ENCODE data around the gene RNF220. TPM values are rescaled to one million over a fixed set of nuclear protein-coding genes. Genes with fewer than 3 reads are reported as not detected.
A peak's percentile ranks its signal among the peaks of the same experiment; 100 is the strongest.

The RNF220 gene
- total and polyA plus RNA-seq, 2 of the 4 experiments (the other 2 are of a cell fraction): 71.8 to 77.1 TPM

DNA sequence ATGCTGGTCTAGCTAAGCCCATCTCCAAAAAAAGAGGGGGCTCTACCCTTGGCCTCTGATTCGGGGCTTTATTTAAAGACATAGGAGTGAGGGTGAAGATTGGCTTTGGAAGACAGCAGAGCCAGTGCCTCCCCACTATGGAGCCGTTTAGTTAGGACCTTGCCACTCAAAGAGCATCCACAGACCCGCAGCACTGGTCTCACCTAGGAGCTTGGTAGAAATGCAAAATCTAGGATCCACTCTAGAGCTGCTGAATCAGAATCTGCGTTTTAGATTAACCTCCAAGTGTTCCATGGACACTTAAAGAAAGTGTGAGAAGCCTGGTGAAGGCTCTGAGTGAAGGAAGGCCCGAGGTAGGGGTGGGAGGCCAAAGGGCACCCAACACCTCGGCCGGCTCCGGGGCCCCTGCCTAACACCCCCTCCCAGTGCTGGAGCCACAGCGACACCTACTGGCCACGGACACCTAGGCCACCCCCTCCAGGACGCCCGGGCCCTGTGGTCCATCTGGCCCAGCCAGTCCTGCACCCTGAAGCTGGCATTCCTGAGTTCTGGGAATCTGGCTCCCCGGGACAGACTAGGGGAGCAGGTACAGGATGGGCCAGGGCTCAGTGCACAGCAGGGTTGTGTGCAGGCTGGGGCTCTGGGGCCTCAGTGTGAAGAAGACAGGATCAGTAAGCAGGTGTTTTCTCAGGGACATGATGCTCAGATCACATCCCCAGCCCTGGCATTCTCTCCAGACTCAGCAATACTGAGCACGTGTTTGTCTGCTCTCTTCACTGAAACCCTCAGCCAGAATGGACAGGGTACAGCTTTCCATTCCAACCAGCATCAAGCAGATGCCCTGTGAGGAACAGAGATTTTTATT lies 190.0 kb downstream of the RNF220 start:
- Histone ChIP-seq H2AFZ (replicated peaks; ENCODE audit: low read length, poor library complexity) (peak overlapping the region; percentile 58), H4K5ac (ENCODE audit: low read depth, low read length) (no peak overlapping the region), H3K18ac (ENCODE audit: low read depth, low read length) (no peak overlapping the region), H2BK20ac (ENCODE audit: low read depth, low read length) (no peak overlapping the region), H3K27me3 (ENCODE audit: control insufficient read depth, insufficient read depth, low read length) (peaks cover 44% of the 10 kb centered on the region), H2AK5ac (ENCODE audit: low read depth, low read length) (no peak overlapping the region), H3K79me1 (ENCODE audit: low read depth in 1 of 2, low read length in 2 of 2) (no peaks in the 10 kb centered on the region), H3K9ac (ENCODE audit: low read depth, low read length) (no peak overlapping the region), H3K9me3 (ENCODE audit: control insufficient read depth, insufficient read depth, low read length) (no peaks in the 10 kb centered on the region), H3K23ac (ENCODE audit: low read depth, low read length) (no peak overlapping the region), H3K36me3 (ENCODE audit: control insufficient read depth, insufficient read depth, low read length) (no peaks in the 10 kb centered on the region), H4K20me1 (ENCODE audit: insufficient read depth, low read length) (no peaks in the 10 kb centered on the region), H3K4me1 (ENCODE audit: control insufficient read depth, insufficient read depth, low read length) (no peaks in the 10 kb centered on the region), H2BK5ac (ENCODE audit: low read depth, low read length, poor library complexity, severe bottlenecking) (no peak overlapping the region), H3K56ac (ENCODE audit: extremely low read depth, insufficient read depth, low read length) (no peak overlapping the region), H3K4me3 (ENCODE audit: insufficient read depth, low read depth, low read length) (no peak overlapping the region), H2BK120ac (ENCODE audit: low read depth, low read length) (no peak overlapping the region), H3K4me2 (ENCODE audit: low read depth, low read length) (no peak overlapping the region), H2AK9ac (replicated peaks; ENCODE audit: low read depth, low read length, poor library complexity) (no peak overlapping the region), H3K4ac (ENCODE audit: low read depth, low read length) (no peak overlapping the region), H3K9me1 (ENCODE audit: insufficient read depth, low read length) (no peaks in the 10 kb centered on the region), H4K8ac (ENCODE audit: low read depth in 2 of 2, low read length in 2 of 2) (no peak overlapping the region), H3K27ac (ENCODE audit: insufficient read depth, low read length) (no peak overlapping the region), H4K91ac (ENCODE audit: insufficient read depth, low read depth, low read length) (no peak overlapping the region), H2BK15ac (ENCODE audit: low read depth, low read length) (no peak overlapping the region), H3K14ac (replicated peaks; ENCODE audit: low read depth, low read length) (no peak overlapping the region)
- no TSS peak for BruUV-seq (replicated peaks)
- in situ Hi-C loops (cut with MboI; ENCODE audit: low sequenced_read_pairs): loop anchor here (5.0 kb wide), 2 partner anchors 218 to 378 kb away; no protein-coding TSS in a partner anchor
- ChIA-PET POLR2A (ENCODE audit: unreplicated experiment) (no interaction called here), CTCF (interaction anchor here (0.6 to 2.3 kb wide), 6 partner anchors 24 to 279 kb away, joined by 3 to 18 read pairs (median 4); no protein-coding TSS in a partner anchor)
- DNase-seq (peak; percentile 31), ATAC-seq (ENCODE audit: low read depth) (peak; percentile 98)
- dilution Hi-C loops (cut with HindIII; ENCODE audit: low sequenced_read_pairs, unreplicated experiment): no loop called here
- TF ChIP-seq, protein P1, sequence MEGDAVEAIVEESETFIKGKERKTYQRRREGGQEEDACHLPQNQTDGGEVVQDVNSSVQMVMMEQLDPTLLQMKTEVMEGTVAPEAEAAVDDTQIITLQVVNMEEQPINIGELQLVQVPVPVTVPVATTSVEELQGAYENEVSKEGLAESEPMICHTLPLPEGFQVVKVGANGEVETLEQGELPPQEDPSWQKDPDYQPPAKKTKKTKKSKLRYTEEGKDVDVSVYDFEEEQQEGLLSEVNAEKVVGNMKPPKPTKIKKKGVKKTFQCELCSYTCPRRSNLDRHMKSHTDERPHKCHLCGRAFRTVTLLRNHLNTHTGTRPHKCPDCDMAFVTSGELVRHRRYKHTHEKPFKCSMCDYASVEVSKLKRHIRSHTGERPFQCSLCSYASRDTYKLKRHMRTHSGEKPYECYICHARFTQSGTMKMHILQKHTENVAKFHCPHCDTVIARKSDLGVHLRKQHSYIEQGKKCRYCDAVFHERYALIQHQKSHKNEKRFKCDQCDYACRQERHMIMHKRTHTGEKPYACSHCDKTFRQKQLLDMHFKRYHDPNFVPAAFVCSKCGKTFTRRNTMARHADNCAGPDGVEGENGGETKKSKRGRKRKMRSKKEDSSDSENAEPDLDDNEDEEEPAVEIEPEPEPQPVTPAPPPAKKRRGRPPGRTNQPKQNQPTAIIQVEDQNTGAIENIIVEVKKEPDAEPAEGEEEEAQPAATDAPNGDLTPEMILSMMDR (conservative IDR thresholded peaks at IDR 0.05; ENCODE audit: low read depth, low read length): peak; percentile 90
- TF ChIP-seq MAZ (IDR thresholded peaks at IDR 0.05; ENCODE audit: borderline replicate concordance, low read depth, low read length) (peak; percentile 76; the same call in 1 of the 2 replicates), SMC3 (IDR thresholded peaks at IDR 0.05; ENCODE audit: low read depth, low read length) (peak; percentile 79), POLR2A (IDR thresholded peaks at IDR 0.05; ENCODE audit: low read depth, low read length) (no peak), RAD21 (IDR thresholded peaks at IDR 0.05; ENCODE audit: low read length) (peak; percentile 94), RCOR1 (IDR thresholded peaks at IDR 0.05; ENCODE audit: insufficient replicate concordance, low read length) (no peak), CHD1 (IDR thresholded peaks at IDR 0.05; ENCODE audit: low read depth, low read length) (no peak), FOS (IDR thresholded peaks at IDR 0.05; ENCODE audit: low read depth, low read length) (no peak)
- no CpG with 5 or more reads among the region's 14 CpGs for WGBS, 2 experiments (ENCODE audit: extremely low coverage in 2 of 2, insufficient read length in 1 of 2)
- intact Hi-C loops (cut with micrococcal nuclease): loop anchor here (1.0 to 5.0 kb wide), 3 partner anchors 217 to 588 kb away; no protein-coding TSS in a partner anchor
